Right atrium auricular region (tissue), 2 donors: ENCODE results near the gene LRP8. TPM values are rescaled to one million over a fixed set of nuclear protein-coding genes. Genes with fewer than 3 reads are reported as not detected.

ENCODE experiments used
- DNase-seq: peaks from one replicate; pipeline ENCODE4 v3.0.0-alpha.2; 2019; ENCODE audit warnings: low spot score
- H3K27ac ChIP-seq, 2 donors: fragments of 200-600 bp; sonication (generic); 1 replicate in 1 of 2; 2 replicates in 1 of 2; pipeline ENCODE4 v1.5.1; 2016 to 2019
- H3K27me3 ChIP-seq, 2 donors: fragments of 200-600 bp; sonication (generic); one replicate each; pipeline versions ENCODE4 v1.5.1 to v1.6.0; 2017 to 2019
- H3K36me3 ChIP-seq: fragments of 200-600 bp; sonication (generic); one replicate; pipeline ENCODE4 v1.5.1; 2016
- H3K4me1 ChIP-seq, 2 donors: fragments of 200-600 bp; sonication (generic); one replicate each; pipeline versions ENCODE4 v1.5.1 to v1.6.0; 2017 to 2019
- H3K4me3 ChIP-seq, 2 donors: fragments of 200-600 bp; sonication (generic); 1 replicate in 1 of 2; 2 replicates in 1 of 2; pipeline ENCODE4 v1.5.1; 2017 to 2019; ENCODE audit warnings: mild to moderate bottlenecking in 1 of 2, moderate library complexity in 1 of 2
- H3K9me3 ChIP-seq, 2 donors: fragments of 200-600 bp; sonication (generic); one replicate each; pipeline ENCODE4 v1.5.1; 2019
- total RNA-seq, 2 donors: library from RNA; depleted of rRNA; stranded (reverse); fragments of >200 nt; gene quantifications; one replicate each; pipeline ENCODE4 v1.1.0, GENCODE V29; 2016
- TF ChIP-seq, protein P1 (sequence below), 2 donors: fragments of 200-600 bp; sonication (generic); IDR thresholded peaks; one replicate each; pipeline ENCODE4 v1.5.1; 2019; ENCODE audit warnings: antibody characterized with exemption in 2 of 2

Gene LRP8
- total RNA-seq, 2 donors from 2014 or later: 2.2 to 3.6 TPM

DNA sequence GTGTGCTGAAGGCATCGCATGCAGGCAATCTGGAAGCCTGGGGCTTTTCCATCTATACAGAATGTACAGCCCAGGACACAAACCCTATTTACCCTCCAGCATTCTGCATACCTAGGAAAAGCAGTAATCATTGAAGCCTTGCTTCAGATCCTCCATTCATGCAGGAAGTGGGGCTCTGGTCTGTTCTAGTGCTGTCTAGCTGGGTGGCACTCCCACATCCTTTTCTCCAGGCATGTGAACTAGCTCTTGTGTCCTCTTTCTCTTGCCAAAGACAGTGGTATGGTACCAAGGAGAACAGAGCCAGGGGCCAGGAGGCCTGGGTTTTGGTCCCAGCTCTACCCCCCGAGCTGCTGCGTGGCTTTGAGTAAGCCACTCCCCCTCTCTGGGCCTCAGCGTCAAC is 21.7 kb downstream of the LRP8 start:
- no peak overlapping the region for H3K27ac ChIP-seq
- TF ChIP-seq, protein P1, sequence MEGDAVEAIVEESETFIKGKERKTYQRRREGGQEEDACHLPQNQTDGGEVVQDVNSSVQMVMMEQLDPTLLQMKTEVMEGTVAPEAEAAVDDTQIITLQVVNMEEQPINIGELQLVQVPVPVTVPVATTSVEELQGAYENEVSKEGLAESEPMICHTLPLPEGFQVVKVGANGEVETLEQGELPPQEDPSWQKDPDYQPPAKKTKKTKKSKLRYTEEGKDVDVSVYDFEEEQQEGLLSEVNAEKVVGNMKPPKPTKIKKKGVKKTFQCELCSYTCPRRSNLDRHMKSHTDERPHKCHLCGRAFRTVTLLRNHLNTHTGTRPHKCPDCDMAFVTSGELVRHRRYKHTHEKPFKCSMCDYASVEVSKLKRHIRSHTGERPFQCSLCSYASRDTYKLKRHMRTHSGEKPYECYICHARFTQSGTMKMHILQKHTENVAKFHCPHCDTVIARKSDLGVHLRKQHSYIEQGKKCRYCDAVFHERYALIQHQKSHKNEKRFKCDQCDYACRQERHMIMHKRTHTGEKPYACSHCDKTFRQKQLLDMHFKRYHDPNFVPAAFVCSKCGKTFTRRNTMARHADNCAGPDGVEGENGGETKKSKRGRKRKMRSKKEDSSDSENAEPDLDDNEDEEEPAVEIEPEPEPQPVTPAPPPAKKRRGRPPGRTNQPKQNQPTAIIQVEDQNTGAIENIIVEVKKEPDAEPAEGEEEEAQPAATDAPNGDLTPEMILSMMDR (IDR thresholded peaks at IDR 0.05): no peak
- no peak for DNase-seq
- H3K9me3 ChIP-seq: no peaks in the 10 kb centered on the region
- no peaks in the 10 kb centered on the region for H3K27me3 ChIP-seq
- H3K4me3 ChIP-seq: no peak overlapping the region
- no peaks in the 10 kb centered on the region for H3K4me1 ChIP-seq
- H3K36me3 ChIP-seq: no peaks in the 10 kb centered on the region

DNA sequence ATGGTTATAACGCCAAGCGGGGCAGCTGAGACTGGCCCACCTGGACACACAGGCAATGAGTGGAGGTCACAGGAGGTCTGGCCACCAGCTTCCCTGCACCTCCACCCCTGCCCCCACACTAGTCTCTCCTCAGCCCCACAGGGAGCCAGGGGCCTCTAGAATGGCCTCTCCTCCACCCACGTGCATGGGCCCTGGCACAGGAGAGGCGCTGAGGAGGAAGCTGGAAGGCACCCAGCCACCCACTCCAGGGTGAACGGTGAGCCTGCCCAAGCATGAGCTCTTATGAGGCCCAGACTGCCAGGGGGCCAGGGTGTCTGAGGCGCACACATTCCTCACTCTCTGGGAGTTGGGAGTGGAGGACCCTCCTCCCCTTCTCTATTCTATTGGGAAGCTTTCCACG is 22.2 kb downstream of the LRP8 start:
- no peaks in the 10 kb centered on the region for H3K9me3 ChIP-seq
- no peak for DNase-seq
- TF ChIP-seq, protein P1 (IDR thresholded peaks at IDR 0.05): no peak
- no peak overlapping the region for H3K27ac ChIP-seq
- no peaks in the 10 kb centered on the region for H3K27me3 ChIP-seq
- H3K36me3 ChIP-seq: no peaks in the 10 kb centered on the region
- H3K4me3 ChIP-seq: no peak overlapping the region
- no peaks in the 10 kb centered on the region for H3K4me1 ChIP-seq

GRCh38 chr1:53304527-53304926 is 23.3 kb downstream of the LRP8 start:
- Histone ChIP-seq H3K36me3 (no peaks in the 10 kb centered on the region), H3K9me3 (no peaks in the 10 kb centered on the region), H3K4me1 (no peaks in the 10 kb centered on the region), H3K4me3 (no peak overlapping the region), H3K27me3 (no peaks in the 10 kb centered on the region), H3K27ac (no peak overlapping the region)
- DNase-seq: no peak
- TF ChIP-seq, protein P1 (IDR thresholded peaks at IDR 0.05): no peak

GRCh38 chr1:53303726-53304515 is 23.9 kb downstream of the LRP8 start:
- no peaks in the 10 kb centered on the region for H3K4me1 ChIP-seq
- H3K36me3 ChIP-seq: no peaks in the 10 kb centered on the region
- no peaks in the 10 kb centered on the region for H3K9me3 ChIP-seq
- no peak for DNase-seq
- H3K27ac ChIP-seq: no peak overlapping the region
- TF ChIP-seq, protein P1 (IDR thresholded peaks at IDR 0.05): no peak
- no peaks in the 10 kb centered on the region for H3K27me3 ChIP-seq
- H3K4me3 ChIP-seq: no peak overlapping the region

- Histone ChIP-seq H3K27me3 (no peaks in the 10 kb centered on the region), H3K4me1 (no peaks in the 10 kb centered on the region), H3K27ac (no peak overlapping the region), H3K9me3 (no peaks in the 10 kb centered on the region), H3K4me3 (no peak overlapping the region), H3K36me3 (no peaks in the 10 kb centered on the region)
- TF ChIP-seq, protein P1 (IDR thresholded peaks at IDR 0.05): no peak
- no peak for DNase-seq
Measured at GRCh38 chr1:53303243-53303642, 24.6 kb downstream of the LRP8 start.

DNA sequence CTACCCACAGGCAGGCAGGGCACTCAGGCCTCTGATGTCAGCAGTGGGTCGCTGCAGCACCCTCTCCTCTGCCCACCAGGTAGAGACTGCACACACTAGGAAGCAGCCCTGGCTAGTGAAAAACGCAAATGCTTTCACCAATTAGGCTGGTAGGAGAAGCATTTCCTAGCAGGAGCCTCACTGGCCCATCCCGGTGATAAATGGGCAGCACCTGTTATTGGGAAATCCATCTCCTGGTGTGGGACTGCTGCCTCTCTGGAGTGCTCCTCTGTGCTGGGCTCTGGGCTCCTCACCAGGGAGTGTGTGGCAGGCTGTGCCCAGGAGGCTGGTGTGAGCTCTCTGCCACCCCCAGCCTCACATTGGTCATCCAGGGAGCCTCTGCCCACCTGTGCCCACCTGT is 28.6 kb downstream of the LRP8 start:
- Histone ChIP-seq H3K9me3 (no peaks in the 10 kb centered on the region), H3K4me1 (peaks cover 0 to 13% of the 10 kb centered on the region in 2 donors), H3K4me3 (no peak overlapping the region), H3K27ac (no peak overlapping the region), H3K27me3 (no peaks in the 10 kb centered on the region), H3K36me3 (no peaks in the 10 kb centered on the region)
- TF ChIP-seq, protein P1 (IDR thresholded peaks at IDR 0.05): no peak
- no peak for DNase-seq
